SK-N-DZ (cell line): Measurements from ENCODE around the gene ACVR1C.
A peak's percentile ranks its signal among the peaks of the same experiment; 100 is the strongest.

Source experiments
- DNase-seq: peaks from one replicate; pipeline ENCODE4 v3.0.0-alpha.2; 2015; ENCODE audit warnings: low spot score

The ACVR1C gene

GRCh38 chr2:157497638-157498314, 130.9 kb downstream of the ACVR1C start:
- peak; percentile 30 for DNase-seq

GRCh38 chr2:157492189-157492773, 136.4 kb downstream of the ACVR1C start:
- DNase-seq = peak; percentile 62

GRCh38 chr2:157489983-157490382, 138.7 kb downstream of the ACVR1C start:
- no peak for DNase-seq

- DNase-seq = no peak
These were observed 139.8 kb downstream of the ACVR1C start for GRCh38 chr2:157488877-157489276.

GRCh38 chr2:157487747-157488146, 140.9 kb downstream of the ACVR1C start:
- no peak for DNase-seq

- DNase-seq = no peak
These were observed 141.4 kb downstream of the ACVR1C start for GRCh38 chr2:157487271-157487610.

GRCh38 chr2:157486596-157487270, 141.9 kb downstream of the ACVR1C start:
- no peak for DNase-seq

- no peak for DNase-seq
These were observed 148.3 kb downstream of the ACVR1C start for GRCh38 chr2:157480182-157480961.

GRCh38 chr2:157479081-157480027, 149.3 kb downstream of the ACVR1C start:
- DNase-seq = no peak

GRCh38 chr2:157477919-157478318, 150.7 kb downstream of the ACVR1C start:
- no peak for DNase-seq

- no peak for DNase-seq
These were observed 151.5 kb downstream of the ACVR1C start for GRCh38 chr2:157476953-157477709.
